Hypothalamus (tissue), 51 donors: Measurements from ENCODE around the gene SLC22A6.

Experiments used
- DNase-seq, 51 donors: peaks; one replicate each; lab custom pipeline; 2025; lab: John Stamatoyannopoulos, UW

SLC22A6 gene, protein sequence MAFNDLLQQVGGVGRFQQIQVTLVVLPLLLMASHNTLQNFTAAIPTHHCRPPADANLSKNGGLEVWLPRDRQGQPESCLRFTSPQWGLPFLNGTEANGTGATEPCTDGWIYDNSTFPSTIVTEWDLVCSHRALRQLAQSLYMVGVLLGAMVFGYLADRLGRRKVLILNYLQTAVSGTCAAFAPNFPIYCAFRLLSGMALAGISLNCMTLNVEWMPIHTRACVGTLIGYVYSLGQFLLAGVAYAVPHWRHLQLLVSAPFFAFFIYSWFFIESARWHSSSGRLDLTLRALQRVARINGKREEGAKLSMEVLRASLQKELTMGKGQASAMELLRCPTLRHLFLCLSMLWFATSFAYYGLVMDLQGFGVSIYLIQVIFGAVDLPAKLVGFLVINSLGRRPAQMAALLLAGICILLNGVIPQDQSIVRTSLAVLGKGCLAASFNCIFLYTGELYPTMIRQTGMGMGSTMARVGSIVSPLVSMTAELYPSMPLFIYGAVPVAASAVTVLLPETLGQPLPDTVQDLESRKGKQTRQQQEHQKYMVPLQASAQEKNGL

DNA sequence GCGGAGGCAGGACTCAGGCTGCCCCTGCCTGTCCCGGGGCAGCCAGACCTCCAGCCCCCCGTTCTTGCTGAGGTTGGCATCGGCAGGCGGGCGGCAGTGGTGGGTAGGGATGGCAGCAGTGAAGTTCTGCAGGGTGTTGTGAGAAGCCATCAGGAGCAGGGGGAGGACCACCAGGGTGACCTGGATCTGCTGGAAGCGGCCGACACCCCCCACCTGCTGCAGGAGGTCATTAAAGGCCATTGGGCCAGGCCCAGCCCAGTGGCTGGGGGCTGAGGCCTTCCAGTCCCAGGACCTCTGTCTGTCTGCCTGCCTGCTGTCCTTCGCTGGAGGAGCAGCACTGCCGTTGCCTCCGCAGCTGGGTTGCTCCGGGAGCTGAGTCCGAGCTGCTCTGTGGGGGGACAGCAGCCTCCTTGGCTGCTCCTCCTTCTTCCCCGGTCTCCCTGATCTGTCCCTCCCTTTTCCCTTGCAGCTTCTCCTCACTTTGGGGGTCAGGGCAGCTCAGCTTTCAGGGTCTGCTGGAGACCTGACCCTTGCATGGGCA, at the start of gene SLC22A6:
SLC22A6 (minus strand) TSS at position 517 of the 541 bp plus-strand sequence; CDS start at position 240, 277 bp downstream.
- peak in 15 of 51 donors; percentile 9 to 51 (median 22) for DNase-seq

DNA sequence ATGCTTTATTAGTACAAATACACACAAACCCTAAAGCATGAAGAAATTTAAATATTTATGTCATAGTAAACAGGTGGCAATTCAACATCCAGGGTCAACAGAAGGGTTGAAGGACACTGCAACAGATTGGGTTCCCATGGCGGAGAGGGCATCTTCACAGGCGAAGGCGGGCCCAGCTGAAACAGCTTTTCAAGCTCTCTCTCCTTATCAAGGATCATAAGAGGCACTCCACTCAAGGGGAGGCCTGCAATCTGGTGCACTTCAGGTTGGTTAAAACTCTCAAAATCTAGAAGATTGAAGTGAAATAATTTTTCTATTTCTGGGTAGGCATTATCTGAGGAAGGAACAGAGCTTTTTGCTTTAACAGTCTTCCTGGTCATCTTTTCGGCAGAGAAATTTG, 47.7 kb upstream of the SLC22A6 start:
- no peak for DNase-seq

DNA sequence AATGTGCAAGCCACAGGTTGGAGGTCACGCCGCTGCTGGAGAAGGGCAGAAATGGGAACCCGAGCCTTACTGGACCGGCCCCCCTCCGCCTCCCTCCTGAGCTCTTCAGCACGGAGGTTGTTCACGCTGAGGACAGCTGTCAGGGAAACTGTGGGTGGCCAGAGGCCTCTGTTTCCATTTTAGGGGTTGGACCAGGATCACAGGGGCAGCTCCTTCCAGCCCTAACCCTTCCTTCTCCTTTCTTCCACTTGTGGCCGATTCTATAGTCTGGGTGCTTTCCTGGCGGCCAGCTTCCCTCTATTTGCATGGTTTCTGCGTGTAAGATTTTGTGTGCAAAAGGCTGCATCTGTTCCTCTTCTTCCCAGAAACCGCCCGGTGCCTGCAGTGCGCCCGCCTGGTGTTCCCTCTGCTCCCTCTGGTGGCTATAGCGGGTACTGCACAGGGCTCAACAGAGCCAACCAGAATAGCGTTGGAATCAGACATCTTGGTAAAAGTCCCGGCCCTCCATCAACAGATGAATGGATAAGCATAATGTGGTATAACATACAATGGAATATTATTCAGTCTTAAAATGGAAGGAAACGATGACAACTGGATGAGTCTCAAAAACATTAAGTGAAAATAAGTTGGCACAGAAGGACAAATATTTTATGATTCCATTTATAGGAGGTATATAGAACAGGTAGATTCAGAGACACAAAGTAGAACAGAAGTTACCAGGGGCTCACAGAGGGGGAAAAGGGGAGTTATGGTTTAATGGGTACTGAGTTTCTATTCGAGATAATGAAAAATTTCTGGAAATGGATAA, 39.3 kb upstream of the SLC22A6 start:
- DNase-seq, result peak in 50 of 51 donors; percentile 27 to 95 (median 75)

DNA sequence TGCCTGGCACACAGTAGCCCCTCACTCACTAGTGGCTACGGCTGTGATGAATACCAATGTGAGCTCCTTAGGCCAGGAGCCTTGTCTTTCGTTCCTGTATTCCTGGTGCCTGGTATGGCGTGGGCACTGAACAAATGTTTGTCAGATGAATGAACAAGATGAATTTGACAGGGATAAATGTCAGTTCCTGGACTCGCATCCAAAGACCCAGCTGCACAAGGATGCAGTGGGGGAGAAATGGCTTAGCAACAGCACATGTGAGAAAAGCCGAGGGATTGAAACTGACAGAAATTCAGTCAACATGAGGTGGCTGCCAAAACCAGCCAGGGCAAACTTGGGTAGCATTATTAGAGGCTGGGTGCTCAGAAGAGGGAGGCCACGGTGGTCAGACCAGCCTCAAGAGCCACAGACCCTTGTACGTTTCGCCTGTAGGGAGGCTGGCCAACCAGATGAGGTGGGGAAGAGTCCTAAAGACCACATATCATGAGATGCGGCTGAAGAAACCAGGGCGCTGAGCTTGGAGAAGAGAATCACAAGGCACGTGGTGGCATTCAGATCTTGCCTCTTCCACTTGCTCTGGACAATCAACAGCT, 38.6 kb upstream of the SLC22A6 start:
- DNase-seq, result peak in 1 of 51 donors; percentile 42

DNA sequence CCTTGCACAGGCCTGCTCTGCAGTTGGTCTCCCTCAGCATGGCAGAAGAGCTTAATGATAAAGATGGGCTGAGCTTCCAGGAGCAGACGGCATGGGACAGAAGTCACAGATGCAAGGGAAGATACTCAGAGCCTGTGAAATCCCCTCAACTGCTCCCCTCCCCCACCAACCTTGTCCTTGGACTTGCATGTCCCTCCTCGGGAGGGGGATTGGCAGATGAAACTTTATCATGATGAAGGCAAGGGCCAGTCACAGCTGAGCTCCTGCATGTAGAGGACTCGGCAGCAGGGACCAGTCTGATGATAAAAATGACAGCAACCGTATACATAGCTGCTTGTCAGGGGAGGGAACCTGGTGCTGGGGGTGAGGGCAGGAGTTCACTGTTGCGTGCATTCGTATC, 37.7 kb upstream of the SLC22A6 start:
- no peak for DNase-seq

DNA sequence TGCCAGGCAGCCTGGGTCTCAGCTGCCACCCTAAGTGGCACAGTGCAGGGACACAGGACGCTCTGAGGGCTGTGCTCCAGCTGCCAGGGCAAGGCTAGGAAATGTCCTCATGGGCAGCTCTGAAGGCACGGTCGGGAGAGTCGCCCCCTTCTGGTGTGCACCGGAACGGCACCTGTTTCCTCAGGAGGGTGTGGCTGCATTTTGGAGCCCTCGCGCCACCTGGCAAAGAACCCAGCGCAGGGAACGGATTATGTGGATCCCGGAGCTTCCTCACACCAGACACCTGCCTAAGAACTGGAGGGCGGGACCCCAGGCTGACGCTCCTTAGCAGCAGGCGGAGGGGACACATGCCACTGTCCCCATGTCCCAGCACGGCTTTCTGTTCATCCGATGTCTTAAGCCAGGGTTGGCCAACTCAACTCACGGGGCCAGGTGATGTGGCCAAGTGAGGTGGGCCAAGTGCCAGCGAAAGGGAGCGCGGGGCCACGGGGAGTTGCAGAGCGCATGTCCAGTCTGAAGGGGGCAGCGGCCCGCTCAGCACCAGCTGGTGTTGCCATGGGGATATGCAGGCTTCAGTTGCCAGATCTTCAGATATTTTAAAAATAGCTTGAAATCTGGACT, 36.0 kb upstream of the SLC22A6 start:
- DNase-seq, result peak in 21 of 51 donors; percentile 12 to 46 (median 28)

DNA sequence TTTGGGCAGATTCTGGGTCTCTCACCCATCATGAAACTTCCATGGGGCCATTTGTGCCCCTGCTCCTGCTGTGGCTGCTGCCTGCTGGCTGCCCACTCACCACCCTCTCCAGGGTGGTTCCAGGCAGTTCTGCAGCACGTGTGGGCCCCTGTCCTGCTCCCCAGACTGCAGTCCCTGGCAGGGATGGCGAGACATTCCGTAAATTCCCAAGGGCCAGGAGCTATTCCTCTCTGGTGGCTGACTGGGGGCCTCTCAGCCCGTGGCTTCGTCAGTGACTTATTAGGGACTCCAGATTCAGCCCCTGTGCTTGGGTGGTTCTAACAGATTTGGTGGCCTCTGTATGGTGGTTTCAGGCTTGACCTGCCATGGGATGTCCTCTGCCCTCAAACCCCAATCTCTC, 34.7 kb upstream of the SLC22A6 start:
- no peak for DNase-seq

DNA sequence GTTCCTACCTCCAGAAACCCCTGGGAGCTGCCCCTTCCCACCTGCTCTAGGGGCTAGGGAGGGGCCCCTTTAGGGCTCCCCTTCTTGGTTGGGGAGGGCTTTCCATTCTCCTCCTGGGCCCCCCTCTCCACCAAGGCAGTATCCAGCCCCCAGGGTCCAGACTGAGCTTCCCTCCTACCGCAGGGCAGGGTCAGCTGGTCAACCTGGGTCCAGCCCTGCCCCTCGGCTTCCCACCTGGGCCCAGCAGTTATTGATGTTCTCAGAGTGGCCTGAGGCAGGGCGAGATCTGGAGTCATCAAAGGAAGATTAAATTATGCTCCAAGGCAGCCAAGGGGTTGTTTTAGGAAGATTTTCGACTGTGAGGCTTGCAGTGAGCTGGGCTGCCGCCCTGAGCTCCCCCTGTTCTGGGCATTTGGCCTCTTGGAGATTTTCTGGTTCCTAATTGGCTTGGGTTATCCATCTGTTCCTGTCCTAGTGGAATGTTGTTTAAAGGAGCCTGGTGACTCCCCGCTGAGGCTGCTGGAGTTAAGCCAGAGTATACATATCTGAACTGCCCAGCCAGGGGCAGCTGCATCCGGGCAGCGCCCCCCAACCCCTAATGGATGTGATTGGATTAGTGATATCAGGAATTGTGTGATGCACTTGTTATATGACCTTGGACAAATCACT, 32.7 kb upstream of the SLC22A6 start:
- no peak for DNase-seq

DNA sequence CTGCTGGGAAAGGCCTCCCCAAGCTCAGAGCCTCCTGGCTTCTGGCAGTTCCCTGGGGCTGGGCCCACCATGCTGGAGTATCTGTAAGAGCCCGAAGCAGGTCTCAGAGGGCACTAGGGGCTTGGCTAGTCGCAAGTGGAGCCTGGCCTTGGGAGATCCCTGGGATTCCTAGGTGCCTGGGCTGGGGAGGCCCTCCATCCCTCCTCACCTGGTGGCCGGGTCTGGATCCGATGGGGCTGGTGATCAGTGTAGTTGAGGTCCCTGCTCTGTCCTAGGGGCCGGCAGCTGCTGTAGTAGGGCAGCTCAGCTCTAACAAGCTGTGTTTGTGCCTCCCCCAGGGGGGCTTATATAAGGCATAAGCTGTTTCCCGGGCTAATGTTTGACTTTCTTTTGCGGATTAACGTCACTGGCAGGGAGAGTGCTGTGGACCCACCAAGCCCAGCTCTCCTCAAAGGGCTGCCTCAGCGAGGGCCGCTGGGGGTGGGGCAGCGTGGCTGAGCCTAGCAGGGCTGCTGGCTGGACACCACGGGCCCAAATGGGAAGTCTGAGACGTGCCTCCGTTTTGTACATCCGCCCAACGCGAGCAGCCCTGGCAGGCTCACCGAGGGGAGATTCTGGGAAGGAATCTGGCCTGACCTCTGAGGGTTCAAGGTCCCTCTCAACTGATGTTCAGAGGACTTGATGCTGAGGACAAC, 30.9 kb upstream of the SLC22A6 start, which contains the start of gene SLC22A8:
SLC22A8 (minus strand) TSS at position 321 of the 695 bp plus-strand sequence. CDS start 883 bp downstream, outside the sequence.
- peak in 3 of 51 donors; percentile 10 to 40 (median 11) for DNase-seq

DNA sequence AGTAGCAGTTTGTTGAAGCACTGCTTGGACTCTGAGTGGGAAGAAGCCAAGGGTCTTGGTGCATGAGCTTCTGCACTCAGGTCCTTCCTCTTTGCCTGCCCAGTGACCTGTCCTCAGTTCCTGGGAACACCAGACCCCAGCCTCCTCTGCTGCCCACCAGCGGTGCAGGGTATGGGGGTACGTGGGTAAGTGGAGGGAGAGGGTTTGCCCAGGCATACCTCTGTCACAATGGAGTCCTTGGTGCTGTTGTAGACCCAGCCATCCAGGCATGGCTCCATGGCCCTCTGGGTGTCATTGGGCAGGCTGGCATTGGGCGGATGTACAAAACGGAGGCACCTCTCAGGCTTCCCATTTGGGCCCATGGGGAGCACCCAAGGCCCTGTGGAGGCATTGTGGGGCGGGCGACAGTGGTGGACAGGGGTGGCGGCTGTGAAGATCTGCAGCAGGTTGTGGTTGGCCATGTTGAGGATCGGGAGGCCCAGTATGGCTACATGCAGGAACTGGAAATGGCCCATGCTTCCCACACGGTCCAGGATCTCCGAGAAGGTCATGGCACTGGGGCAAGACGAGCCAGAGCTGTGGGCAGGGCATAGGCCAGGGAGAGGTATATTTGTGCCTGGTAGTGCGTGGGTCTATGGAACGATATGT, 29.8 kb upstream of the SLC22A6 start:
- DNase-seq, result no peak

DNA sequence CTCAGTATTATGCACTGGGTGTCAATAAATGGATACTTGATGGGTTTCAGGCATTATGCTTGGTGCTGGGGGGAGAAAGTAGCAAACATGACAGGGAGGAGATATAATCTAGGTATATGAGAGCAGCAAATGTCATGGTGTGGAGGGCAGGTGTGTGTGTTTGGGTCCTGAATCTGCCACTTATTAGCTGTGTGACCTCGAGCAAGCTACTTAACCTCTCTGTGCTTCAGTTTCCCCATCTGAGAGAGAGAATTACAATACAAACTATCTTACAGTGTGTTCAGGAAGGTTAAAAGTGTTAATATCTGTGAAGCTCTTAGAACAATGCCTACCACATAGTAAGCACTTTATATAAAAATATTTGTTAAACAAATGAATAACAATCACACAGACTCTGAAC, 28.1 kb upstream of the SLC22A6 start:
- no peak for DNase-seq

DNA sequence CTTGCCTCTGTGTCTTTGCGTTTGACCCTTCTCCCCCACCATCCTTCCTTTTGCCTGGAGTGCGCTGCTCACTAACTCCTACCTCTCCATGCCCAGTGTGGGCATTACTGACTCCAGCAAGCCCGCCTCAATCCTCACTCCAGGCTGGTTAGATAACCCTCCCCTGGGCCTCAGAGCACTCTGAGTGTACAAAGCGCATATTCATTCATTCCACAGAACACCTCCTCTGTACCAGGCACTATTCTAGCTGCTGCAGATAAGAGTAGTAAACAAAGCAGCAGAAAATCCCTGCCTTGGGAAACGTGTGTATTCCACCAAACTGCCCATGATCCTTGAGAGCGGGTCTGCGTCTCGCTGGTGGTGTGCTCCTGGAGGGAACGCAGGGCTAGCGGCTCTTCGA, 27.7 kb upstream of the SLC22A6 start:
- DNase-seq, result no peak

DNA sequence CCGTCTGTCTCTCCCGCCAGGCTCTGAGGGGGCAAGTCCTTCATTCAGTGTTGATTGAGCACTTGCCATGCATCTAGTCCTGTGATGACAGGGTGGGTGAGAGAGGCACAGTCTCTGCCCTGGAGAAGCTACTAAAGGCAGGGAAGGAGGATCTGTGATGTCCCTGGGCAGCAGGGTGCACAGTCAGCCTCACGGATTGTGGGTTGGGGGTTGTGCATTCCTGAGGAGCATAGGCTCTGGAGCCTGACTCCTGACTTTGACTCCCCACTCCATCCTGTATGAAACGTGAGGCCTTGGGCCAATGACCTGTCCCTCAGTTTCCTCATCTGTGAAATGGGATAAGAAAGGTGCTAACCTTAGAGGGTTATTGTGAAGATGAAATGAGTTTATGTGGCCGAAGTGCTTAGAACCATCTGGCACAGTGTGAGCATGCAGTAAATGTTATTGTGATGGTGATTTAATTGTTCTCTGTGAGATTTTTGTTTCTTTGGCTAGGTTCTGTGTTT, 26.2 kb upstream of the SLC22A6 start:
- DNase-seq, result no peak

DNA sequence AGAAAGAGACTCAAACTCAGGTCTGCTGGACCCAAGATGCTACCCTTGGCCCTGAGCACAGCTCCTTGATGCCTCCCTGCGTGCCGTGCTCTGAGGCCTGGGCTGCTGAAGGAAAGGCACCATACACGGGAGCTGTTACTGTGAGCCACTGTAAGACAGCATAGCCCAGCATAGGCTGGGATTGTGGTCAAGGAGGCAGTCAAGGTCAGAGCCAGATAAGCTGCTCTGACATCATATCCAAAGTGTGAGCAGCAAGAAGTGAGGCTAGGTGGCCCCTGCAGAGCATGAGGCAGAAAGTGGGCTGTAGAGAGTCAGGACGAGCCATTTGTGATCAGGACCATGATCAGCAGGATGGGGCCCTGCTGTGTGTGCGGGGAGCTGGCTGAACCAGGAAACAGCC, 23.2 kb upstream of the SLC22A6 start:
- no peak for DNase-seq

DNA sequence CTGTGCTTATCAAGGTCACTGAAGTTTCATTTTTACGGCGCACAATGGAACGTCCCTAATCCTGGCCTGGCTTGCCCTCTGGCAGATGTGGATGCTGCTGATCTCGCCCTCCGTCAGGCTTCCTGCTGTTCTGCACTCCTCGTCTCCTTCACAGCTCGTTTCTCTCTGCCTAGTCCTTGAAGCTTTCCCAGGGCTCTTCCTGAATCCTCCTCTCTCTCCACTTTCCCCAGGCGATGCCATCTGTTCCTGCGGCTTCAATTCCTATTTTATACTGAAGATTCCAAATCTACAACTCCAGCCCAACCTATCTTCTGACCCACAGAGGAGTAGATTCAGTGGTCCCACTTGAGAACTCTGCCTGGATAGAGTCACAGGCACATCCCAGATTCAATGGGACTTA, 16.7 kb upstream of the SLC22A6 start:
- no peak for DNase-seq

DNA sequence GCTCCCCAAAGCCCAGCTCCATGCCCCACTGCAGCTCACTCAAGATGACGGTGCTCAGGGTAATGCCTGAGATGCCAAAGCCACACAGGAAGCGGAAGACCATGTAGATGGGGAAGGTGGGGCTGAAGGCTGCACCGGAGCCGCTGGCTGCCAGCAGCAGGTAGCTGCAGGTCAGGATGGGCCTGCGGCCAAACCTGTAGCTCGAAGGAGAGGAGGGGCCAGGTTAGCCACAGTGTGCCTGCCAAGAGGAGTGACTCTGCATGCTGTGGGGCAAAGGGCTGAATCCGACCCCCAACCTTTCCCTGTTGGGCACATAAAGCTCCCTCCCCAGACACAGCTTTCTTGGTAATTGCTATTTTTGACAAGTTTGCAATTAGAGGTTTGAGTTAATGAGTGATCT, 14.9 kb upstream of the SLC22A6 start:
- no peak for DNase-seq

DNA sequence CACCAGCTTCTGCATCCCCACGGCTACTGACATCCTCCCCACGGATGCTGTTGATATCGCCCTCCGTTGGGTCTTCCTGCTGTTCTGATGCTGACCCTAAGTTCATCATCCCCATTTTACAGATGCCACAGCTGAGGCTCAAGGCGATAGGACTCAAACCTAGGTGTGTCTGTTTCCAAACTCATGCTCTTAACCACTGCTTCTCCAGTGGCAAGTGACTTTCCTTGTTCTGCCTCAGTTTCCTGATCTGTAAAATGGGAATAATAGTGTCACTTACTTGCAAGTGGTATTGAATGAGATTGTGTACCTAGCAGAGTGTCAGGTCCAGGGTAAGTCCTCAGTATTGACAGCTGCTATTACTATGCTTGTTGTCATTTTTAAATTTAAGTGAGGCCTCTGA, 14.4 kb upstream of the SLC22A6 start:
- DNase-seq, result no peak

DNA sequence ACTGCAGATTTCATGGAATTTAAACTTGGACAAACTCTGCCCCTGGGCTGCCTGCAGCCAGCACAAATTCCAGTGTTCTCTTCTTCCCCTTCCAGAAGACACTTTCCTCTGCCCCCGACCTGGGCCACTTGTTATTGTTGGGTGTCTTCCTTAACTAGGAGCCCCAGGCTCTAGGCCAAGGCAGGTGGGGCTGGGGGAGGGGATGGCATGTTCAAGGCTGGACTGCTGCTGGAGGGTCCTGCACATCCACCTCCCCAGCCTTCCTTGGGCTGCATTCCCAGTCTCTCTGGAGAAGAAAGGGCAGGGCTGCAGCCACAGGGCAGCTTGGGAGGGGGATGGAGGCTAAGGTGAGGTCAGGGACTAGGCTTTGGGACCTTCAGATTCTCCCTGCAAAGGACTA, 11.5 kb upstream of the SLC22A6 start:
- DNase-seq, result no peak
